ENCODE results near the gene RNF41.

RNF41 gene

DNA sequence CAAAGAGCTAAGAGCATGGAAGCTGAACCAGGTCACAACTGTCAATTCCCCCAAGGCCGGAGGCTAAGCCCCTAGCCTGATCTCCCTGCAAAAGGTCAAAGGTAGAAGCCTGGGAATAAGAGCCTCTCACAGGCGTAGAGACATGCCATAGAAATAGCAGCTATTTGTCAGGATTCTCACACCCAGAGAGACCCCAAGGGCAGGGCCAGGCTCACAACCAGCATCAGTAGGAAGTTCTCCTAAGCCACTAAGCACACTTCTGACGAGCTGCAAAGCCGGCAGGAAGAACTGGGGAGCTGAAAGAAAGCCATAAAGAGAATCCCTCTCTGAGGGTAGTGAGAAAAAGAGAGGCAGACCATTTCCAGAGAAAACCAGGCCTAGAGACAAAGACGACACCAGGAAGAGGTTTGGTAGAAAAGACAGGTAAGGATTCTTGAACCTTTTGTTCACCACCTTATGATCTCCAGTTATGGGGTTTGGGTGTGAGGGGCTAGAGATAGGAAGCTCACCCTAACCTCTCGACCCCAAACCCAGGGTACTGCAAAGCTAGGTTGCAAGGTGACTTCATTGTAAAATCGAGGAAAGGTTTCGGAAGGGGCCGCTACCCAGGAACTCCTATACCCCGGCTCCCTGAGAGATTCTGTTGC lies 33.5 kb downstream of the RNF41 start:
- H3K9me2 ChIP-seq (replicated peaks; ENCODE audit: control insufficient read depth, low read length) = no peaks in the 10 kb centered on the region
- peak overlapping the region; percentile 98 for H3K4me2 ChIP-seq (ENCODE audit: low read length)
- H3K4me3 ChIP-seq (ENCODE audit: low read length) = peak overlapping the region; percentile 97
- no peaks in the 10 kb centered on the region for H3K27me3 ChIP-seq (ENCODE audit: control insufficient read depth, low read length)
- peaks cover 55% of the 10 kb centered on the region for H3K36me3 ChIP-seq (ENCODE audit: control insufficient read depth, low read length)
- peaks cover 8% of the 10 kb centered on the region; the same call in 1 of the 2 replicates for H4K20me1 ChIP-seq (ENCODE audit: control insufficient read depth, insufficient read depth, low read depth, low read length)
- peak overlapping the region; percentile 57 for H3K27ac ChIP-seq (ENCODE audit: low read depth, low read length)
- peaks cover 43% of the 10 kb centered on the region for H3K79me2 ChIP-seq (ENCODE audit: control insufficient read depth, low read length)
- no peak for TF ChIP-seq EZH2phosphoT487 (IDR thresholded peaks at IDR 0.05; ENCODE audit: borderline replicate concordance, low read length)
- TF ChIP-seq, protein P1, sequence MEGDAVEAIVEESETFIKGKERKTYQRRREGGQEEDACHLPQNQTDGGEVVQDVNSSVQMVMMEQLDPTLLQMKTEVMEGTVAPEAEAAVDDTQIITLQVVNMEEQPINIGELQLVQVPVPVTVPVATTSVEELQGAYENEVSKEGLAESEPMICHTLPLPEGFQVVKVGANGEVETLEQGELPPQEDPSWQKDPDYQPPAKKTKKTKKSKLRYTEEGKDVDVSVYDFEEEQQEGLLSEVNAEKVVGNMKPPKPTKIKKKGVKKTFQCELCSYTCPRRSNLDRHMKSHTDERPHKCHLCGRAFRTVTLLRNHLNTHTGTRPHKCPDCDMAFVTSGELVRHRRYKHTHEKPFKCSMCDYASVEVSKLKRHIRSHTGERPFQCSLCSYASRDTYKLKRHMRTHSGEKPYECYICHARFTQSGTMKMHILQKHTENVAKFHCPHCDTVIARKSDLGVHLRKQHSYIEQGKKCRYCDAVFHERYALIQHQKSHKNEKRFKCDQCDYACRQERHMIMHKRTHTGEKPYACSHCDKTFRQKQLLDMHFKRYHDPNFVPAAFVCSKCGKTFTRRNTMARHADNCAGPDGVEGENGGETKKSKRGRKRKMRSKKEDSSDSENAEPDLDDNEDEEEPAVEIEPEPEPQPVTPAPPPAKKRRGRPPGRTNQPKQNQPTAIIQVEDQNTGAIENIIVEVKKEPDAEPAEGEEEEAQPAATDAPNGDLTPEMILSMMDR (IDR thresholded peaks at IDR 0.05; ENCODE audit: low read depth, low read length, poor library complexity, severe bottlenecking) = no peak
- H3K9me3 ChIP-seq (ENCODE audit: control insufficient read depth, insufficient read depth, low read length) = no peaks in the 10 kb centered on the region
- peaks cover 11% of the 10 kb centered on the region for H3F3A ChIP-seq (ENCODE audit: control insufficient read depth, insufficient read depth)
- H3K4me1 ChIP-seq (ENCODE audit: control insufficient read depth, low read length) = peaks cover 34% of the 10 kb centered on the region

DNA sequence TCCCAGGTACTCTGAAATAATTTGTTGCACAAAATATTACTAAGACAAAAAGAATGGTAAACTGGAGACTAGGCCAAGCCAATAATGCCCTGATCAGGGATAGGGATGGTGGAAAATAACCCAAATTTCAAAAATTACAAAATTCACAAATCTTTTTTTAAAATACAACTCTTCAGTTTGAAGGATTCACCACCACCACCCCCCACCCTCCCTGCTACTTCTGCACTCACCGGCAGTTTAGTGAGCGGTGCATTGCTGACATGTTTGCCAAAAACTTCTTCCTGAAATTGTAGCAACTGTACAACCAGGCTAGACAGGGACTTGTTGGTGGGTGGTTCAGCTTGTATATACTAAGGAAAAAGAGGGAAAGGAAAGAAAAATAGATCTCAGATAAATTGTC lies 34.8 kb downstream of the RNF41 start:
- Histone ChIP-seq H3K27me3 (ENCODE audit: control insufficient read depth, low read length) (no peaks in the 10 kb centered on the region), H3K4me1 (ENCODE audit: control insufficient read depth, low read length) (peaks cover 26% of the 10 kb centered on the region), H3F3A (ENCODE audit: control insufficient read depth, insufficient read depth) (peaks cover 5% of the 10 kb centered on the region), H3K9me2 (replicated peaks; ENCODE audit: control insufficient read depth, low read length) (no peaks in the 10 kb centered on the region), H3K9me3 (ENCODE audit: control insufficient read depth, insufficient read depth, low read length) (no peaks in the 10 kb centered on the region), H3K79me2 (ENCODE audit: control insufficient read depth, low read length) (peaks cover 43% of the 10 kb centered on the region), H3K4me3 (ENCODE audit: low read length) (peak overlapping the region; percentile 97), H3K27ac (ENCODE audit: low read depth, low read length) (no peak overlapping the region), H3K36me3 (ENCODE audit: control insufficient read depth, low read length) (peaks cover 64% of the 10 kb centered on the region), H4K20me1 (ENCODE audit: control insufficient read depth, insufficient read depth, low read depth, low read length) (peaks cover 8% of the 10 kb centered on the region; the same call in 1 of the 2 replicates), H3K4me2 (ENCODE audit: low read length) (peak overlapping the region; percentile 98)
- no peak for TF ChIP-seq EZH2phosphoT487 (IDR thresholded peaks at IDR 0.05; ENCODE audit: borderline replicate concordance, low read length)
- TF ChIP-seq, protein P1 (IDR thresholded peaks at IDR 0.05; ENCODE audit: low read depth, low read length, poor library complexity, severe bottlenecking) = no peak

DNA sequence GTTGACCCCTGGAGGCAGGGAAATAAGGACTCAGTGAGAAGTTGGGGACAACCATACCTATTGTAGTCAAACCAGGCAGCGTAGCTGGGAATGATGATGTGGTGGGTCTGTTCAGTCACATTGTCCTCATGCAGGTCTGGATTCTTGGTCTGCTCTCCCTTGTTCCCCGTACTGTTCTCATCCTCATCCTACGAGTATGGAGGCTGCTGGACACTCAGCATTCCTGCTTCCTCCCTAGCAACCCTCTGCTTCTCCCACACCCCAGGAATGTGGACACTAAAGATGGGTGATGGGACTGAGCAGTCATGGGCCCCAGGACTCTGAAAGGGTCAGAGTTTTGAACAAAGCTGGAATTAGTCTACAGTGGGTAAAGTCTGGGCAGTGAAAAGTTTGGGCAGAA lies 43.4 kb downstream of the RNF41 start:
- Histone ChIP-seq H3F3A (ENCODE audit: control insufficient read depth, insufficient read depth) (no peaks in the 10 kb centered on the region), H3K79me2 (ENCODE audit: control insufficient read depth, low read length) (no peaks in the 10 kb centered on the region), H3K36me3 (ENCODE audit: control insufficient read depth, low read length) (peaks cover 81% of the 10 kb centered on the region), H3K27me3 (ENCODE audit: control insufficient read depth, low read length) (no peaks in the 10 kb centered on the region), H3K9me2 (replicated peaks; ENCODE audit: control insufficient read depth, low read length) (no peaks in the 10 kb centered on the region), H3K4me3 (ENCODE audit: low read length) (no peak overlapping the region), H3K4me1 (ENCODE audit: control insufficient read depth, low read length) (no peaks in the 10 kb centered on the region), H3K27ac (ENCODE audit: low read depth, low read length) (no peak overlapping the region), H3K9me3 (ENCODE audit: control insufficient read depth, insufficient read depth, low read length) (no peaks in the 10 kb centered on the region), H3K4me2 (ENCODE audit: low read length) (no peak overlapping the region), H4K20me1 (ENCODE audit: control insufficient read depth, insufficient read depth, low read depth, low read length) (no peaks in the 10 kb centered on the region)
- TF ChIP-seq, protein P1 (IDR thresholded peaks at IDR 0.05; ENCODE audit: low read depth, low read length, poor library complexity, severe bottlenecking) = no peak
- TF ChIP-seq EZH2phosphoT487 (IDR thresholded peaks at IDR 0.05; ENCODE audit: borderline replicate concordance, low read length) = no peak
